ENCODE results near the gene IL1R2. TPM values are rescaled to one million over a fixed set of nuclear protein-coding genes. Genes with fewer than 3 reads are reported as not detected.
A peak's percentile ranks its signal among the peaks of the same experiment; 100 is the strongest.

IL1R2 gene
- total and polyA plus RNA-seq, 2 of the 13 experiments (the other 11 are each of a cell fraction or from before 2014, with no cell fraction given): 3.6 to 7.3 TPM

DNA sequence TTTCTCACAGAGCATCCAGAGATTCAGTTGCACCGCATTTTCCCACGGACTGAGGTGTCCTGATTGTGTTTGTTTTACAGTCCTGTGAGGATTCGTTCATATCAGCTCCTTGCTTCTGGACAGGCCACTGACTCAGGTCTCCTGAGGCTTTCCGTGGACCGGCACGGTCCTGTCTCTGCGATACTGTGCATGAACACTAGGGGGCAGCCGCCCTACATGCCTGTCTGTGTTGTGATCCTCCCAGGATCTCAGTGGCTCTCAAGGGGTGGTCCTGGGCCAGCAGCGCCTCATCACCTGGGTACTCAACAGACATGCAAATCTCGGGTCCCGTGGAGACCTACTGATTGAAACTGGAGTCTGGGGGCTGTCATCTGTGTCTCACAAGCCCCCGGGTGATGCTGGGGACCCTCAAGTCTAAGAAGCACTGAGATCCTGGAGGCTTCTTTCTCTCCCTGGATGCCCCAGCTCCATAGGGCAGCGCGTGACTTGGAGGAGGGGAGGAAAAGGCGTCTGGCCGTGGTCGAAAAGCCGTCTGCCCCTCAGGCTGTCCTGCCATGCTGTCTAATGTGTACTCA, 28.9 kb downstream of the IL1R2 start (continued):
- TF ChIP-seq, protein P1, sequence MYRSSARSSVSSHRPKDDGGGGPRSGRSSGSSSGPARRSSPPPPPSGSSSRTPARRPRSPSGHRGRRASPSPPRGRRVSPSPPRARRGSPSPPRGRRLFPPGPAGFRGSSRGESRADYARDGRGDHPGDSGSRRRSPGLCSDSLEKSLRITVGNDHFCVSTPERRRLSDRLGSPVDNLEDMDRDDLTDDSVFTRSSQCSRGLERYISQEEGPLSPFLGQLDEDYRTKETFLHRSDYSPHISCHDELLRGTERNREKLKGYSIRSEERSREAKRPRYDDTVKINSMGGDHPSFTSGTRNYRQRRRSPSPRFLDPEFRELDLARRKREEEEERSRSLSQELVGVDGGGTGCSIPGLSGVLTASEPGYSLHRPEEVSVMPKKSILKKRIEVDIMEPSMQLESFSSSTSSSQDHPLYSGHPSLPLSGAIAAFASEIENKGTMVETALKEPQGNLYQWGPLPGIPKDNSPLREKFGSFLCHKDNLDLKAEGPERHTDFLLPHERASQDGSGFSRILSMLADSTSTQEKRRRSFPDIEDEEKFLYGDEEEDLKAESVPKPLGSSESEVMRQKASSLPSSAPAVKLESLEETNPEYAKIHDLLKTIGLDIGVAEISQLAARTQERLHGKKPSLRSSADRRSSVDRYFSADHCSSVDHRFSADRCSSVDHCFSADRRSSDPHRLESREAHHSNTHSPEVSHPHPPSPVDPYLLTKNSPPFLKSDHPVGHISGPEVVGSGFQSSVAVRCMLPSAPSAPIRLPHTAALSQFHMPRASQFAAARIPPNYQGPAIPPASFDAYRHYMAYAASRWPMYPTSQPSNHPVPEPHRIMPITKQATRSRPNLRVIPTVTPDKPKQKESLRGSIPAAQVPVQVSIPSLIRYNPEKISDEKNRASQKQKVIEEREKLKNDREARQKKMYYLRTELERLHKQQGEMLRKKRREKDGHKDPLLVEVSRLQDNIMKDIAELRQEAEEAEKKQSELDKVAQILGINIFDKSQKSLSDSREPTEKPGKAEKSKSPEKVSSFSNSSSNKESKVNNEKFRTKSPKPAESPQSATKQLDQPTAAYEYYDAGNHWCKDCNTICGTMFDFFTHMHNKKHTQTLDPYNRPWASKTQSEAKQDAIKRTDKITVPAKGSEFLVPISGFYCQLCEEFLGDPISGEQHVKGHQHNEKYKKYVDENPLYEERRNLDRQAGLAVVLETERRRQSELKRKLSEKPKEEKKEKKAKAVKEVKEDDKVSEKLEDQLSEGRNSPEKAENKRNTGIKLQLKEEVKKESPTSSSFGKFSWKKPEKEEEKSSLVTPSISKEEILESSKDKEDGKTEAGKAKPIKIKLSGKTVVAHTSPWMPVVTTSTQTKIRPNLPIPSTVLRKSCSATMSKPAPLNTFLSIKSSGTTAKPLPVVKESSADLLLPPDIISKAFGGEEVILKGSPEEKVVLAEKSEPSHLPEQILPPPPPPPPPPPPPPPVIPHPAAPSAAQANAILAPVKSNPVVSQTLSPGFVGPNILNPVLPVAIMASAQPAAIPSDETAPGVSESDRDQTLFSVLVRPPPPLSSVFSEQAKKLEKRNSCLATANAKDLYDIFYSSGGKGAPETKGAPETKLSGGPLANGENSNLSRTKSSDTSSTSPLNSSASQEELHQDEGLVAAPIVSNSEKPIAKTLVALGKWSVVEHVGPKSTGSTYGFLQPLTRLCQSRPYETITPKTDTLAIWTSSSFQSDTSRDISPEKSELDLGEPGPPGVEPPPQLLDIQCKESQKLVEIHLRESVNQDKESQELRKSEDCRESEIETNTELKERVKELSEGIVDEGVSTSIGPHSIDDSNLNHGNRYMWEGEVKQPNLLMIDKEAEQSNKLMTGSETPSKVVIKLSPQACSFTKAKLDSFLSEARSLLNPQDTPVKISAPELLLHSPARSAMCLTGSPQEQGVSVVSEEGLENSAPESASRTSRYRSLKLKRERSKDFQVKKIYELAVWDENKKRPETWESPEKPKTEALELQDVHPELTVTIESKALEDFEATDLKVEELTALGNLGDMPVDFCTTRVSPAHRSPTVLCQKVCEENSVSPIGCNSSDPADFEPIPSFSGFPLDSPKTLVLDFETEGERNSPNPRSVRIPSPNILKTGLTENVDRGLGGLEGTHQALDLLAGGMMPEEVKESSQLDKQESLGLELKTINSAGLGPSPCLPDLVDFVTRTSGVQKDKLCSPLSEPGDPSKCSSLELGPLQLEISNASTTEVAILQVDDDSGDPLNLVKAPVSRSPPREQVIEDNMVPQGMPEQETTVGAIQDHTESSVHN (CRISPR knock-in tag; IDR thresholded peaks at IDR 0.05): 0 out of 2 replicates have a peak, but pooled peaks have one; percentile 86
- TF ChIP-seq FOXC1 (CRISPR knock-in tag; IDR thresholded peaks at IDR 0.05; ENCODE audit: borderline replicate concordance) (peak; percentile 77; the same call in 1 of the 2 replicates), FOXO1 (CRISPR knock-in tag; IDR thresholded peaks at IDR 0.05) (peak; percentile 49; the same call in 1 of the 2 replicates), SP5 (CRISPR knock-in tag; IDR thresholded peaks at IDR 0.05; ENCODE audit: borderline replicate concordance, low read depth) (peak; percentile 50; the same call in 1 of the 2 replicates), HOXA3 (CRISPR knock-in tag; IDR thresholded peaks at IDR 0.05) (peak; percentile 61; the same call in 1 of the 2 replicates)
